ENCODE measurements around the gene CCDC8. TPM values are rescaled to one million over a fixed set of nuclear protein-coding genes. Genes with fewer than 3 reads are reported as not detected.

CCDC8 gene
- total and polyA plus RNA-seq, 9 of the 15 experiments (the other 6 are each of a cell fraction or from before 2014, with no cell fraction given), result 0.68 to 30.8 (median 15.6) TPM

- no peak for TF ChIP-seq JUN (IDR thresholded peaks at IDR 0.05; ENCODE audit: borderline replicate concordance, low read depth, low read length)
- no peak for TF ChIP-seq JUN (CRISPR knock-in tag; IDR thresholded peaks at IDR 0.05; ENCODE audit: borderline replicate concordance)
- no peak for TF ChIP-seq RBM39 (optimal IDR thresholded peaks at IDR 0.05; ENCODE audit: low read depth, low read length)
- TF ChIP-seq ZFX (CRISPR knock-in tag; IDR thresholded peaks at IDR 0.05), result peak; percentile 52; the same call in 1 of the 2 replicates
- 0 out of 2 replicates have a peak, but pooled peaks have one; percentile 42 for TF ChIP-seq ZBTB7A (IDR thresholded peaks at IDR 0.05; ENCODE audit: borderline replicate concordance, control insufficient read depth, low read depth, low read length)
- TF ChIP-seq BRD4 (IDR thresholded peaks at IDR 0.05), result no peak
- peak; percentile 39 to 66; a peak in 3 of 4 replicates for TF ChIP-seq RAD21 (CRISPR knock-in tag; conservative IDR thresholded peaks at IDR 0.05 in 1 of 2, IDR thresholded peaks at IDR 0.05 in 1 of 2)
- 0 out of 2 replicates have a peak, but pooled peaks have one; percentile 34 for TF ChIP-seq SMAD4 (CRISPR knock-in tag; conservative IDR thresholded peaks at IDR 0.05)
- no peak for TF ChIP-seq HSF4 (CRISPR knock-in tag; IDR thresholded peaks at IDR 0.05; ENCODE audit: borderline replicate concordance)
- TF ChIP-seq SMC3 (conservative IDR thresholded peaks at IDR 0.05; ENCODE audit: insufficient read depth, low read depth, low read length), result 0 out of 2 replicates have a peak, but pooled peaks have one; percentile 25
- no peak for TF ChIP-seq MAFG (tag; conservative IDR thresholded peaks at IDR 0.05)
- TF ChIP-seq, protein P1, sequence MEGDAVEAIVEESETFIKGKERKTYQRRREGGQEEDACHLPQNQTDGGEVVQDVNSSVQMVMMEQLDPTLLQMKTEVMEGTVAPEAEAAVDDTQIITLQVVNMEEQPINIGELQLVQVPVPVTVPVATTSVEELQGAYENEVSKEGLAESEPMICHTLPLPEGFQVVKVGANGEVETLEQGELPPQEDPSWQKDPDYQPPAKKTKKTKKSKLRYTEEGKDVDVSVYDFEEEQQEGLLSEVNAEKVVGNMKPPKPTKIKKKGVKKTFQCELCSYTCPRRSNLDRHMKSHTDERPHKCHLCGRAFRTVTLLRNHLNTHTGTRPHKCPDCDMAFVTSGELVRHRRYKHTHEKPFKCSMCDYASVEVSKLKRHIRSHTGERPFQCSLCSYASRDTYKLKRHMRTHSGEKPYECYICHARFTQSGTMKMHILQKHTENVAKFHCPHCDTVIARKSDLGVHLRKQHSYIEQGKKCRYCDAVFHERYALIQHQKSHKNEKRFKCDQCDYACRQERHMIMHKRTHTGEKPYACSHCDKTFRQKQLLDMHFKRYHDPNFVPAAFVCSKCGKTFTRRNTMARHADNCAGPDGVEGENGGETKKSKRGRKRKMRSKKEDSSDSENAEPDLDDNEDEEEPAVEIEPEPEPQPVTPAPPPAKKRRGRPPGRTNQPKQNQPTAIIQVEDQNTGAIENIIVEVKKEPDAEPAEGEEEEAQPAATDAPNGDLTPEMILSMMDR (IDR thresholded peaks at IDR 0.05 in 2 of 3, conservative IDR thresholded peaks at IDR 0.05 in 1 of 3; ENCODE audit: insufficient read depth in 2 of 3, low read depth in 1 of 3, low read length in 3 of 3), result peak; percentile 50 to 70 (median 61); a peak in 4 of 6 replicates
- TF ChIP-seq TRIM25 (IDR thresholded peaks at IDR 0.05; ENCODE audit: borderline replicate concordance), result no peak
Observed at GRCh38 chr19:46404753-46405468, 8.5 kb downstream of the CCDC8 start (continued).
